Measurements from ENCODE around the gene DARS1.

The DARS1 gene

GRCh38 chr2:136027112-136027511 lies 41.7 kb upstream of the DARS1 start:
- Histone ChIP-seq H2BK12ac (ENCODE audit: low read length) (no peak overlapping the region), H4K8ac (ENCODE audit: low read depth, low read length) (no peak overlapping the region), H3K4ac (ENCODE audit: low read depth, low read length) (no peak overlapping the region), H3K79me2 (ENCODE audit: control insufficient read depth, insufficient read depth, low read length, poor library complexity) (no peaks in the 10 kb centered on the region), H2AK5ac (ENCODE audit: low read length) (no peak overlapping the region), H3K27me3 (ENCODE audit: insufficient read depth, low read length) (no peaks in the 10 kb centered on the region), H2AFZ (ENCODE audit: insufficient read depth, low read length, poor library complexity) (no peak overlapping the region), H4K91ac (ENCODE audit: low read depth, low read length) (no peak overlapping the region), H3K18ac (ENCODE audit: low read length) (no peak overlapping the region), H3K4me1 (ENCODE audit: control insufficient read depth in 1 of 2, insufficient read depth in 2 of 2, low read length in 2 of 2) (peaks cover 8 to 9% of the 10 kb centered on the region in 2 experiments), H4K12ac (ENCODE audit: low read depth, low read length) (no peak overlapping the region), H3K79me1 (ENCODE audit: low read length) (peaks cover 10% of the 10 kb centered on the region), H3K4me2 (ENCODE audit: low read length) (no peak overlapping the region), H3K27ac (ENCODE audit: low read depth, low read length) (no peak overlapping the region), H3K14ac (ENCODE audit: low read length) (no peak overlapping the region), H3K4me3 (ENCODE audit: low read depth, low read length) (no peak overlapping the region), H3K9ac (ENCODE audit: low read length) (no peak overlapping the region), H3K23ac (ENCODE audit: low read length) (no peak overlapping the region), H2BK120ac (ENCODE audit: insufficient read depth, low read length, poor library complexity) (no peak overlapping the region), H3K9me3 (ENCODE audit: insufficient read depth, low read depth, low read length) (peaks cover 2% of the 10 kb centered on the region), H3K36me3 (ENCODE audit: control insufficient read depth in 1 of 2, insufficient read depth in 2 of 2, low read length in 2 of 2) (no peaks in the 10 kb centered on the region), H2BK5ac (ENCODE audit: low read depth, low read length, poor library complexity) (no peak overlapping the region)
- no CpG with 5 or more reads among the region's 7 CpGs for WGBS (ENCODE audit: extremely low coverage, insufficient coverage, insufficient read length)
- no peak for DNase-seq

DNA sequence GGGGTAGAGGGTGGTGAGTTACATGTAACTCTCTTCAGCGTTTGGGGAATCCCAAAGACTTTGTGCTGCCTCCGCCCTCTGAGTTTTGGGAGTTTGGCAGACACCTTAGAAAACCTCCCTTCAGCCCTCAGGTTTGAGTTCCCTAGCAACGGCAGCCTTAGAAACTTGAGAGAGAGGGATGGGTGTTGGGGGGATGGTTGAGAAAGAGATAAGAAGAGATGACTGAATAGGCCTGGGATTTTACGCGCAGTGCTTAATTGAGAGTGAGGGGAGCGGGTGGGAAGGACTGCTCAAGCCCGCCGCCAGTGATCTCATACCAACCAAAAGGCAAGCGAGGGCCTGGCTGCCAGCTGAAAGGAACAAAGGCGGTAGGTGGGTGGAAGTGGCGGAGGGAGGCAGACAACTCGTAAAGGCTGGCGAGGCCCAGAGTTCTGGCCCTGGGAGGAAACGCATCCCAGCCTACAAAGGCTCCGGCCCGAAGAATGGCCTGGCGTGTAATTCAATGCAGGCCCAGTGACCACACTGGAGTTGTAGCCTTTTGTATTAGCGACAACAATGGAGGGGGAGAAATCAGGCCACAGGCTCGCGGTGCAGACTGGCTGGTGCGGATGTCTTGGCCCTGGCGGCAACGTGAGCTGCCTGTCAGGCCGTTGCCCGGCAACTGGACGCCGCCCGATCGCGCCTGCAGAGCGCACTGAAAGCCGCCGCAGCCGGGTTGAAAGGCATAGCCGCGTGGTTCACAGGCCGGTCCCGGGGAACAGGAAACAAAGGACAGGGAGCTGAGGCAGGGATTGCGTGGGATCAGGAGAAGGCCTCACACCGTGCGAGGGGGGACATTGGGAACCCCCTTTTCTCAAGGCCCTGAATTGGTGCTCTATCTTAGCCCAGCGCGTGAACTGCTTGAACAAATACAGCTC lies 39.9 kb upstream of the DARS1 start:
- Histone ChIP-seq H3K23ac (ENCODE audit: low read length) (no peak overlapping the region), H3K79me2 (ENCODE audit: control insufficient read depth, insufficient read depth, low read length, poor library complexity) (no peaks in the 10 kb centered on the region), H3K4me1 (ENCODE audit: control insufficient read depth in 1 of 2, insufficient read depth in 2 of 2, low read length in 2 of 2) (peaks cover 8 to 9% of the 10 kb centered on the region in 2 experiments), H3K4me3 (ENCODE audit: low read depth, low read length) (no peak overlapping the region), H2AK5ac (ENCODE audit: low read length) (no peak overlapping the region), H3K27ac (ENCODE audit: low read depth, low read length) (peak overlapping the region; percentile 86), H3K27me3 (ENCODE audit: insufficient read depth, low read length) (no peaks in the 10 kb centered on the region), H3K36me3 (ENCODE audit: control insufficient read depth in 1 of 2, insufficient read depth in 2 of 2, low read length in 2 of 2) (no peaks in the 10 kb centered on the region), H2BK12ac (ENCODE audit: low read length) (peak overlapping the region; percentile 77), H3K14ac (ENCODE audit: low read length) (peak overlapping the region; percentile 68), H2AFZ (ENCODE audit: insufficient read depth, low read length, poor library complexity) (peak overlapping the region; percentile 92), H3K4me2 (ENCODE audit: low read length) (peak overlapping the region; percentile 70), H4K12ac (ENCODE audit: low read depth, low read length) (peak overlapping the region; percentile 80), H3K79me1 (ENCODE audit: low read length) (peaks cover 10% of the 10 kb centered on the region), H4K8ac (ENCODE audit: low read depth, low read length) (peak overlapping the region; percentile 89), H4K91ac (ENCODE audit: low read depth, low read length) (peak overlapping the region; percentile 88), H3K9me3 (ENCODE audit: insufficient read depth, low read depth, low read length) (peaks cover 2% of the 10 kb centered on the region), H3K9ac (ENCODE audit: low read length) (peak overlapping the region; percentile 47), H2BK5ac (ENCODE audit: low read depth, low read length, poor library complexity) (peak overlapping the region; percentile 52), H2BK120ac (ENCODE audit: insufficient read depth, low read length, poor library complexity) (peak overlapping the region; percentile 81), H3K18ac (ENCODE audit: low read length) (peak overlapping the region; percentile 61), H3K4ac (ENCODE audit: low read depth, low read length) (no peak overlapping the region)
- DNase-seq: peak; percentile 49 to 68
- no CpG with 5 or more reads among the region's 43 CpGs for WGBS (ENCODE audit: extremely low coverage, insufficient coverage, insufficient read length)

DNA sequence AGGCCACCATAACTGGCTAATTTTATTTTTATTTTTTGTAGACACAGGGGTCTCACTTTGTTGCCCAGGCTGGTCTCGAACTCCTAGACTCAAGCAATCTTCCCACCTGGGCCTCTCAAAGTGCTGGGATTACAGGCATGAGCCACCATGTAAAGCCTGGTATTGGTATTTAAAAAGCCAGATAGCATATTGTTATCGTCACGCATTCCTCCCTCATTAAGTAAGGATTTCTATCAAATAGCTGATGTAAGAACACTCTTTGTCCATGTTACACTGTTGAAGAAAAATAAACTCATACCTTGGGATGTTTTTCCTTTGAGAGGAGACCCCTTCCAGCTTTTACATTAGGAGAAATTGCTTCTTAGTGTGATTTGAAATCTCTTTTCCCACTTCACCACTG lies 39.2 kb upstream of the DARS1 start:
- Histone ChIP-seq H3K4me2 (ENCODE audit: low read length) (no peak overlapping the region), H3K27me3 (ENCODE audit: insufficient read depth, low read length) (no peaks in the 10 kb centered on the region), H2AFZ (ENCODE audit: insufficient read depth, low read length, poor library complexity) (no peak overlapping the region), H2BK5ac (ENCODE audit: low read depth, low read length, poor library complexity) (no peak overlapping the region), H3K4me1 (ENCODE audit: control insufficient read depth in 1 of 2, insufficient read depth in 2 of 2, low read length in 2 of 2) (peaks cover 8 to 9% of the 10 kb centered on the region in 2 experiments), H3K14ac (ENCODE audit: low read length) (no peak overlapping the region), H3K9ac (ENCODE audit: low read length) (no peak overlapping the region), H4K8ac (ENCODE audit: low read depth, low read length) (no peak overlapping the region), H3K4me3 (ENCODE audit: low read depth, low read length) (no peak overlapping the region), H3K9me3 (ENCODE audit: insufficient read depth, low read depth, low read length) (peaks cover 2% of the 10 kb centered on the region), H3K18ac (ENCODE audit: low read length) (no peak overlapping the region), H2BK120ac (ENCODE audit: insufficient read depth, low read length, poor library complexity) (no peak overlapping the region), H4K91ac (ENCODE audit: low read depth, low read length) (no peak overlapping the region), H2AK5ac (ENCODE audit: low read length) (no peak overlapping the region), H3K79me1 (ENCODE audit: low read length) (peaks cover 10% of the 10 kb centered on the region), H3K79me2 (ENCODE audit: control insufficient read depth, insufficient read depth, low read length, poor library complexity) (no peaks in the 10 kb centered on the region), H3K23ac (ENCODE audit: low read length) (no peak overlapping the region), H2BK12ac (ENCODE audit: low read length) (peak overlapping the region; percentile 77), H4K12ac (ENCODE audit: low read depth, low read length) (no peak overlapping the region), H3K4ac (ENCODE audit: low read depth, low read length) (no peak overlapping the region), H3K36me3 (ENCODE audit: control insufficient read depth in 1 of 2, insufficient read depth in 2 of 2, low read length in 2 of 2) (no peaks in the 10 kb centered on the region), H3K27ac (ENCODE audit: low read depth, low read length) (peak overlapping the region; percentile 86)
- peak in 1 of 2 donors; percentile 48 for DNase-seq
- no CpG with 5 or more reads among the region's 3 CpGs for WGBS (ENCODE audit: extremely low coverage, insufficient coverage, insufficient read length)

DNA sequence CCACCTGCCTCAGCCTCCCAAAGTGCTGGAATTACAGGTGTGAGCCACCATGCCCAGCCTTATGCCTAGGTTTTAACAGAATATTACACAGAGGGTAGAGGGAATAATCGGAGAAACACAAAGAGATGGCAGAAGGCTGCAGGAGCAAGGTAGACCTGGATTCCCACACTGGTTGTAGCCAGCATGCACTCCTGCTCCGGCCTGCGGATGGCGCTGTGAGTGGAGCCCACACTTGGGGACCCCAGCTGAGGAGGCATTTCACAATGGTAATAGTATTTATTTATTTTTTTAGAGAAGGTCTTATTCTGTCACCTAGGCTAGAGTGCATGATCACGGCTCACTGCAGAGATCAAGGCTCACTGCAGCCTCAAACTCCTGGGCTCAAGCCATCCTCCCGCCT lies 38.8 kb upstream of the DARS1 start:
- no peaks in the 10 kb centered on the region for H3K27me3 ChIP-seq (ENCODE audit: insufficient read depth, low read length)
- H3K4me3 ChIP-seq (ENCODE audit: low read depth, low read length): no peak overlapping the region
- H3K4me1 ChIP-seq (ENCODE audit: control insufficient read depth in 1 of 2, insufficient read depth in 2 of 2, low read length in 2 of 2): peaks cover 8 to 9% of the 10 kb centered on the region in 2 experiments
- no peak overlapping the region for H3K23ac ChIP-seq (ENCODE audit: low read length)
- H3K4ac ChIP-seq (ENCODE audit: low read depth, low read length): no peak overlapping the region
- H2AK5ac ChIP-seq (ENCODE audit: low read length): no peak overlapping the region
- H3K27ac ChIP-seq (ENCODE audit: low read depth, low read length): no peak overlapping the region
- no peak overlapping the region for H3K14ac ChIP-seq (ENCODE audit: low read length)
- no peak overlapping the region for H2BK12ac ChIP-seq (ENCODE audit: low read length)
- peaks cover 10% of the 10 kb centered on the region for H3K79me1 ChIP-seq (ENCODE audit: low read length)
- H2BK120ac ChIP-seq (ENCODE audit: insufficient read depth, low read length, poor library complexity): no peak overlapping the region
- no peak overlapping the region for H2BK5ac ChIP-seq (ENCODE audit: low read depth, low read length, poor library complexity)
- no peak for DNase-seq
- peaks cover 2% of the 10 kb centered on the region for H3K9me3 ChIP-seq (ENCODE audit: insufficient read depth, low read depth, low read length)
- no peak overlapping the region for H3K4me2 ChIP-seq (ENCODE audit: low read length)
- no peak overlapping the region for H4K8ac ChIP-seq (ENCODE audit: low read depth, low read length)
- H3K36me3 ChIP-seq (ENCODE audit: control insufficient read depth in 1 of 2, insufficient read depth in 2 of 2, low read length in 2 of 2): no peaks in the 10 kb centered on the region
- no CpG with 5 or more reads among the region's 6 CpGs for WGBS (ENCODE audit: extremely low coverage, insufficient coverage, insufficient read length)
- H2AFZ ChIP-seq (ENCODE audit: insufficient read depth, low read length, poor library complexity): no peak overlapping the region
- H3K79me2 ChIP-seq (ENCODE audit: control insufficient read depth, insufficient read depth, low read length, poor library complexity): no peaks in the 10 kb centered on the region
- H4K12ac ChIP-seq (ENCODE audit: low read depth, low read length): no peak overlapping the region
- no peak overlapping the region for H3K9ac ChIP-seq (ENCODE audit: low read length)
- no peak overlapping the region for H3K18ac ChIP-seq (ENCODE audit: low read length)
- H4K91ac ChIP-seq (ENCODE audit: low read depth, low read length): no peak overlapping the region
